ENCODE results near the gene TEP1.

TEP1 gene

GRCh38 chr14:20434701-20435581, 21.6 kb upstream of the TEP1 start:
- DNase-seq (ENCODE audit: insufficient read length, low spot score) = no peak
- no peak for TF ChIP-seq SPI1 (IDR thresholded peaks at IDR 0.05; ENCODE audit: low read depth, low read length)
- no peak for TF ChIP-seq TAF1 (IDR thresholded peaks at IDR 0.05; ENCODE audit: low read depth, low read length)
- TF ChIP-seq POLR2AphosphoS5 (IDR thresholded peaks at IDR 0.05; ENCODE audit: low read depth, low read length) = no peak
- TF ChIP-seq PAX5 (IDR thresholded peaks at IDR 0.05; ENCODE audit: insufficient read depth, low read length, severe bottlenecking) = no peak
- no peak for TF ChIP-seq POU2F2 (IDR thresholded peaks at IDR 0.05; ENCODE audit: low read depth, low read length)
- TF ChIP-seq POLR2A (IDR thresholded peaks at IDR 0.05; ENCODE audit: low read depth, low read length) = no peak
- FAIRE-seq = no peak

DNA sequence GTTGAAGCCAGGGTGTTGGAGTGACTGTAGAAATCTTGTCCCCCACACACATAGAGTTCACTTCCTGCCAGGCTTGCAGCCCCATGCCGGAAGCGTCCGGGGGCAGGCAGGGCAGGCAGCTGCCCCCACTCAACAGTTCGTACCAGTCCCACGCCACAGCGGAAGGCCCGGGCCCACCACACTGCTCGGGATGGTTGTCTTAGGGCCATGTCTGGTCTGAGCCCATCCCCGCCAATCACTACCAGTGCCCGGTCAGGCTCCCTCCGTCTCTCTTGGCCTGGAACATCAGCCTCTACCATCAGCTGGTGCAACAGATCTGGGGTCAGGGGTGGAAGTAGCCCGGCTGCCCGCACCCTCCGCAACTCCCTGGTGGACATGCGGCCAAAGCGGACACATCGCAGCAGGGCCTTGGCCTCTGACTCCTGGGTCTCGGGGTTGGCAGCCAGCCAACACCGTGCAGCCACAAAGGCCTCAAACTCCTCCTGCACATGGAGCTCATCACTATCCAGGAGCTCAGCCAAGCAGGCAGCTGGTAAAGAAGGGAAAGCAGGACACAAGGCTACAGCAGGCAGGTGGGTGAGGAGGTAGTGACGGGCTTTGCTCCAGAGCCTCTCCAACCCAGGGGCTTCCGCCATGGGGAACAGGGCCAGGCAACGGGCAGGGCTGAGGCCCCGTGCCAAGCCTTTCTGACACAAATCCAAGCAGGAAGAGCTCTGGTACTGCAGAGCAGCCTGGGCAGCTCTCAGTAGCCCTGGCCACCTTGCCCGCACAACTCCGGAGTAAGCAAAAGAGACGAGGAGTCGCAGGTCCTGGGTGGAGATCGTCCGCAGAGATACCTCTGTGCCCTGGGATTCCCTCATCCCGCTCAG, 16.7 kb upstream of the TEP1 start:
- peak; percentile 51 for FAIRE-seq
- DNase-seq (ENCODE audit: insufficient read length, low spot score) = no peak
- TF ChIP-seq TAF1 (IDR thresholded peaks at IDR 0.05; ENCODE audit: low read depth, low read length) (no peak), POLR2A (IDR thresholded peaks at IDR 0.05; ENCODE audit: low read depth, low read length) (no peak), PAX5 (IDR thresholded peaks at IDR 0.05; ENCODE audit: insufficient read depth, low read length, severe bottlenecking) (no peak)

GRCh38 chr14:20428802-20429201, 15.5 kb upstream of the TEP1 start:
- TF ChIP-seq PAX5 (IDR thresholded peaks at IDR 0.05; ENCODE audit: insufficient read depth, low read length, severe bottlenecking) = no peak
- no peak for TF ChIP-seq TAF1 (IDR thresholded peaks at IDR 0.05; ENCODE audit: low read depth, low read length)
- TF ChIP-seq POU2F2 (IDR thresholded peaks at IDR 0.05; ENCODE audit: low read depth, low read length) = no peak
- no peak for TF ChIP-seq SPI1 (IDR thresholded peaks at IDR 0.05; ENCODE audit: low read depth, low read length)
- TF ChIP-seq POLR2A (IDR thresholded peaks at IDR 0.05; ENCODE audit: low read depth, low read length) = no peak
- TF ChIP-seq POLR2AphosphoS5 (IDR thresholded peaks at IDR 0.05; ENCODE audit: low read depth, low read length) = no peak
- FAIRE-seq = peak; percentile 50
- DNase-seq (ENCODE audit: insufficient read length, low spot score) = no peak

- FAIRE-seq = no peak
- no peak for TF ChIP-seq SPI1 (IDR thresholded peaks at IDR 0.05; ENCODE audit: low read depth, low read length)
- TF ChIP-seq TAF1 (IDR thresholded peaks at IDR 0.05; ENCODE audit: low read depth, low read length) = no peak
- no peak for TF ChIP-seq POLR2A (IDR thresholded peaks at IDR 0.05; ENCODE audit: low read depth, low read length)
- TF ChIP-seq POU2F2 (IDR thresholded peaks at IDR 0.05; ENCODE audit: low read depth, low read length) = no peak
- no peak for TF ChIP-seq POLR2AphosphoS5 (IDR thresholded peaks at IDR 0.05; ENCODE audit: low read depth, low read length)
- no peak for TF ChIP-seq PAX5 (IDR thresholded peaks at IDR 0.05; ENCODE audit: insufficient read depth, low read length, severe bottlenecking)
- no peak for DNase-seq (ENCODE audit: insufficient read length, low spot score)
Measured at GRCh38 chr14:20428010-20428365, 14.7 kb upstream of the TEP1 start.

- FAIRE-seq = peak; percentile 94
- DNase-seq (ENCODE audit: insufficient read length, low spot score) = peak; percentile 58
- TF ChIP-seq TAF1 (IDR thresholded peaks at IDR 0.05; ENCODE audit: low read depth, low read length) (no peak), SPI1 (IDR thresholded peaks at IDR 0.05; ENCODE audit: low read depth, low read length) (peak; percentile 96)
Measured at GRCh38 chr14:20427231-20428009, 14.1 kb upstream of the TEP1 start.

- FAIRE-seq (no peak), DNase-seq (ENCODE audit: insufficient read length, low spot score) (no peak)
- TF ChIP-seq POU2F2 (IDR thresholded peaks at IDR 0.05; ENCODE audit: low read depth, low read length) (no peak), PAX5 (IDR thresholded peaks at IDR 0.05; ENCODE audit: insufficient read depth, low read length, severe bottlenecking) (no peak), POLR2A (IDR thresholded peaks at IDR 0.05; ENCODE audit: low read depth, low read length) (no peak), POLR2AphosphoS5 (IDR thresholded peaks at IDR 0.05; ENCODE audit: low read depth, low read length) (no peak), SPI1 (IDR thresholded peaks at IDR 0.05; ENCODE audit: low read depth, low read length) (no peak), TAF1 (IDR thresholded peaks at IDR 0.05; ENCODE audit: low read depth, low read length) (no peak)
Measured at GRCh38 chr14:20424851-20425250, 11.6 kb upstream of the TEP1 start.

- FAIRE-seq = no peak
- TF ChIP-seq POU2F2 (IDR thresholded peaks at IDR 0.05; ENCODE audit: low read depth, low read length) (no peak), POLR2AphosphoS5 (IDR thresholded peaks at IDR 0.05; ENCODE audit: low read depth, low read length) (no peak), PAX5 (IDR thresholded peaks at IDR 0.05; ENCODE audit: insufficient read depth, low read length, severe bottlenecking) (no peak), SPI1 (IDR thresholded peaks at IDR 0.05; ENCODE audit: low read depth, low read length) (no peak), TAF1 (IDR thresholded peaks at IDR 0.05; ENCODE audit: low read depth, low read length) (no peak), POLR2A (IDR thresholded peaks at IDR 0.05; ENCODE audit: low read depth, low read length) (no peak)
- DNase-seq (ENCODE audit: insufficient read length, low spot score) = no peak
Measured at GRCh38 chr14:20422886-20423285, 9.6 kb upstream of the TEP1 start.

DNA sequence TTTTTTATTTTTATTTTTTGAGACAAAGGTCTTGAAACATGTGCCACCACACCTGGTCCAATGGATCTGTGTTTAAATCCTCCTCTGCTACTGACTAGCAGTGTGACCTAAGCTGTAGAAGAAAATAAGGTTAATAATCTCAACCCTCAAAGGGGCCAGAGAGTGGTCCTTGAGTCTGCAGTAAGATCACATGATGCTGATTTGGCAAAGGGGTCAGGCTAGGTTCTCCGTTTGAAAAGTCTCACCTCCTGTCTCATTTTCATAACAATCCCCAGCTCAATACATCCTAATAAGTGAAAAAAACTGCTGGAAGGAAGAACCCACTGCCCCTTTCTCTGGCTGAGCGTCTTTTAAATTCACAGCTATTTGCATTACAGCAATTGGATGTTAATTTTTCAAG, 8.0 kb upstream of the TEP1 start:
- DNase-seq (ENCODE audit: insufficient read length, low spot score) = no peak
- no peak for TF ChIP-seq TAF1 (IDR thresholded peaks at IDR 0.05; ENCODE audit: low read depth, low read length)
- no peak for TF ChIP-seq POLR2A (IDR thresholded peaks at IDR 0.05; ENCODE audit: low read depth, low read length)
- FAIRE-seq = no peak

DNA sequence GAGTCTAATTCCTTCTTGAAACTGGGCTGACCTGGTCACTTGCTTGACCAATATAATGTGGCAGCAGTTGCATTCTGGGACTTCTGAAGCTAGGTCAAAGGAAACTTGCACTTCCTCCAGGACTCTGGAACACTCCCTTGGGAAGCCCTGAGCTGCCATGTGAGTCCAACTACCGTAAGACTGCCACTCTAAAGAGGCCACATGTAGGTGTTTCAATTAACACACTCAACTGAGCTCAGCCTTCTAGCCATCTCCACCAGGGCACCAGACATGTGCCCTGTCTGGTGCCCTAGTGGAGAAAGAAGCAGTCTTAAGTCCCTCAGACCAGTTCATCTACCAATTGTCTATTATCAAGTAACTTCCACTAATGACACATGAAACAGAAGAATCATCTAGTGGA, 6.1 kb upstream of the TEP1 start:
- DNase-seq (ENCODE audit: insufficient read length, low spot score) (no peak), FAIRE-seq (no peak)
- TF ChIP-seq PAX5 (IDR thresholded peaks at IDR 0.05; ENCODE audit: insufficient read depth, low read length, severe bottlenecking) = no peak
- no peak for TF ChIP-seq POU2F2 (IDR thresholded peaks at IDR 0.05; ENCODE audit: low read depth, low read length)
- no peak for TF ChIP-seq TAF1 (IDR thresholded peaks at IDR 0.05; ENCODE audit: low read depth, low read length)
- TF ChIP-seq POLR2A (IDR thresholded peaks at IDR 0.05; ENCODE audit: low read depth, low read length) = no peak
- TF ChIP-seq POLR2AphosphoS5 (IDR thresholded peaks at IDR 0.05; ENCODE audit: low read depth, low read length) = no peak
- TF ChIP-seq SPI1 (IDR thresholded peaks at IDR 0.05; ENCODE audit: low read depth, low read length) = no peak
